D721Med (cell line): ENCODE data around the gene TRDN.

Experiments used
- DNase-seq: peaks from one replicate; pipeline ENCODE4 v3.0.0; 2011; ENCODE audit warnings: low spot score; ENCODE audit not compliant: insufficient read length
- FAIRE-seq: peaks from 2 replicates; lab custom pipeline; 2011; peaks lifted over from hg19 to GRCh38; lab: Jason Lieb, UNC
- CTCF ChIP-seq: IDR thresholded peaks from 2 replicates; pipeline ENCODE4 v1.5.1; 2012; ENCODE audit warnings: mild to moderate bottlenecking, control low read depth; ENCODE audit not compliant: insufficient read depth; ENCODE audit errors: missing control alignments

Gene TRDN

GRCh38 chr6:123529058-123529457 is 107.7 kb downstream of the TRDN start:
- DNase-seq: no peak
- no peak for FAIRE-seq
- no peak for TF ChIP-seq CTCF

- DNase-seq (no peak), FAIRE-seq (no peak)
- TF ChIP-seq CTCF: no peak
Observed at GRCh38 chr6:123527406-123527805, 109.3 kb downstream of the TRDN start.

- FAIRE-seq (no peak), DNase-seq (no peak)
- TF ChIP-seq CTCF: no peak
Observed at GRCh38 chr6:123526128-123526527, 110.6 kb downstream of the TRDN start.

GRCh38 chr6:123524781-123525180 is 112.0 kb downstream of the TRDN start:
- FAIRE-seq (peak; percentile 29), DNase-seq (no peak)
- no peak for TF ChIP-seq CTCF

- no peak for TF ChIP-seq CTCF
- no peak for DNase-seq
- no peak for FAIRE-seq
Observed at GRCh38 chr6:123520217-123520616, 116.5 kb downstream of the TRDN start.

- FAIRE-seq: no peak
- DNase-seq: no peak
- no peak for TF ChIP-seq CTCF
Observed at GRCh38 chr6:123519189-123519505, 117.6 kb downstream of the TRDN start.

GRCh38 chr6:123518441-123519188 is 118.1 kb downstream of the TRDN start:
- no peak for DNase-seq
- TF ChIP-seq CTCF: no peak
- FAIRE-seq: no peak
